ELR (cell line): ENCODE data around the gene NR2F1-AS1.
"Not testable (repeated sequence)": the region's sequence is repeated elsewhere in the genome, so short reads cannot be mapped to it uniquely, and the experiment has no call there.

Experiments
- DNase-seq: peaks from one replicate; pipeline ENCODE4 v3.0.0-alpha.2; 2015; ENCODE audit warnings: low read depth

The NR2F1-AS1 gene

GRCh38 chr5:93428868-93429267 lies 152.2 kb downstream of the NR2F1-AS1 start:
- peak; percentile 76 for DNase-seq

DNA sequence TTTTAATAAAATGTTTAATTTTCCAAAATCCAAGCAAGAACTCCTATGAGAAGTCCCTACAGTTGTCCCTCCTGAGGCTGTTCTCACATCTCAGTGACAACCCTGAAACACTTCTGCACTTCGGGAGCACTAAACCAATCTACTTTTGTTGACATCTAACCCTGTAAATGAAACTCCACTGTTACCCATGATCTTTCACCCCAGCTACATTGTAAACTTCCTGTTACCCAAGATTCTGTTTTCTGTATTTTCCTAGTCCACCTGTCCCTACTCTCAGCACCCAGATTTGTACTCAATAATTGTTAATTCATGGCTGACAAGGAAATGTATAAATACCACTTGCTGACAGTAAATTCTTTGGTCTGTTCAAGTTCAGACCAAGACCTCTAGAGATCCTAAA lies 153.7 kb downstream of the NR2F1-AS1 start:
- no peak for DNase-seq

DNA sequence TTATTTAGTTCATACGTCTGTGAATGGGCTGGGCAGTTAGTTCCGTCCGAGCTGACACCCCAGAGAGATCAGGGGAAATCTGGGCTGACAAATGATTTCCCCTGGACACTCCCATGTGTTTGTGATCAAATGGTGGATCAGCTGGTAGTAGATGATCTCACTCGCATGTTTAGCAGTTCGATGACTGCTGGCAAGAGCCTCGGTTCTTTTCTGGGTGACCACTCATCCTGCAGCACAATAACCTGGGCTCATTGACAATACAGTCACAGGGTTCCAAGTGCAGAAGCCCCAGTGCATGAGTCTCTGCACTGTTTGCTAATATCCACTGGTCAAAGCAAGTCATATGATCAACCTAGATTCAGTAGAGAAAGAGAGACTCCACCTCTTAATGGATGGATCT lies 155.9 kb downstream of the NR2F1-AS1 start:
- no peak for DNase-seq

GRCh38 chr5:93423300-93423699 lies 157.7 kb downstream of the NR2F1-AS1 start:
- no peak for DNase-seq

DNA sequence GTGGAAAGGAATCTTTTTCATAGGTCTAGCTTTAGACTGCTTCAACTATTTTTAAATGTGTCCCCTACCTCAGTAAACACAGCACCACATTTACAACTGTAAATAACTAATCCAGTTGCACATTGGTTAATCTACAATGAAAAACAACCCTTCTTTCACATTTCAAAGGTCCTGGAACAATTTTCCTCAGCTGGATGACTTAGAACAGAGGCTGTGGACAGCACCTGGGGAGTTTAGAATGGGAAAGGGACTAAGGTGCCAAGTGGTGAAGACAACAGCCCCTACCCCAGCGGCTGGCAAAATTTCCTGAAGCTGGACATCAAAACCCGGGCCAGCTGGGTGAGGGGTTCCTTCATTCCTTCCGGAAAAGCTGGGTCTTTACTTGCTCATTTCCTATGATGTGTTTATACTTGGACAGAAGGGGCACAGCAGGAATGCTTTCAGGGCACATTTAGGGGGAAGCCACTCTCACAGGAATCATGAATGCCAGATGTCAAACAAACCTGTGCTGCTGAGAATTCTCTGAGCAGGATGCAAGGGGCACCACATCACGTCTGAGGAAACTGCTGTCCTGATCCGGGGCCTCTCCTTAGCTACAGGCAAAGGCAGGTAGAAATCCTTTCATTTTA lies 158.3 kb downstream of the NR2F1-AS1 start:
- DNase-seq, result no peak

- no peak for DNase-seq
Observed at GRCh38 chr5:93421987-93422401, 159.0 kb downstream of the NR2F1-AS1 start.

DNA sequence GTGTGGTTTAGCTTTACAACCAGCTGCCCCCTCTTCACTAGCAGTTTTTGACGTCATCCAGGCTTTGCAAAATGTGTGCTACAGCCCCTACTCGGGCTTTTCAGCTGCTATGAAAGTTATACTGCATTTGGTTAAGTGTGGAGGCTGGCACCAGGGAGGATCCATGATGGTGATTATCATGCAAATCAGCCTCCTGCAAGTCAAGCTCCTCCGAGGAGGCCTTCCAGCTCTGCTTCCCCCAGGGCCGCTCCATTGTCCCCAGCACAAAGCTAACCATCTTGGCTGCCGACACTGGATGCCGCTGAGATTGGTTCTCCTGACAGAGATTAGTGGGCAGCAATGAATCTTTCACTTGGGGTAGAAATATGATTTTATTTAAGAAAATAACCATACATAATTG lies 159.6 kb downstream of the NR2F1-AS1 start:
- no peak for DNase-seq

DNA sequence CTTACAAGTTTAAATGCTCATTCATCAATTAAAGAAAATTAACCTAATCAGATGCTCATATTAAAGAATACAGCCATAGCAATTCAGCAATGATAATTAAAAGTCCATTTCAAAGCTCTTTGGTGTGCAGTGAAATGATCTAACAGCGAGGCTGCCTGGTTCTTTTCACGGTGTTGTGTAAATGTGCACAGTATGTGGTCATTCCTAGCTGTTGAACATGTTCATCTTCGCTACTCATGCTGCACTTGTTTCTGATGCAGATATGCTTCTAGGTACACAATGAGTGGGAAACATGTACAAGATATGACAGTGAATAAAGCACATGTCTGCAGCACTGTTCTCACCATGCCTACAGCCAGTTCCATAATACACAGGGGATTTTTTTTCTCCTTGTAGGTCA lies 163.5 kb downstream of the NR2F1-AS1 start:
- no peak for DNase-seq

DNA sequence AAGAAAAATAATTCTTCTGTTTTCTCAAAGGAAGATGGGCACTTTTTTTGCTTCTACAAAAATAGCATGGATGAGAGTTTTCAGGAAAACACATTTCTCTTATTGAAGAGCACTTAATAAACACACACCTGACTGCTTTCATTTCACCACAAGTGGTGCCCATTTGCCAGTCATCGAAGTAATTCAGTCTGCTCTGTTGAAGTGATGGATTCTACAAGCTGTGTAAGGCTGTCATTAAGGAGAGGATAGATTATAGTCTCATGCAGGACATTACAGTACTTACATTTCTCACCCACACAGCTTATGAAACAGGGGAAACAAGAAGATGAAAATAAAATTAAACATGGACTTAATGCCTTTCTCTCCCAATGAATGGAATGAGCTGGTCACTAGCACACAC lies 165.2 kb downstream of the NR2F1-AS1 start:
- no peak for DNase-seq

DNA sequence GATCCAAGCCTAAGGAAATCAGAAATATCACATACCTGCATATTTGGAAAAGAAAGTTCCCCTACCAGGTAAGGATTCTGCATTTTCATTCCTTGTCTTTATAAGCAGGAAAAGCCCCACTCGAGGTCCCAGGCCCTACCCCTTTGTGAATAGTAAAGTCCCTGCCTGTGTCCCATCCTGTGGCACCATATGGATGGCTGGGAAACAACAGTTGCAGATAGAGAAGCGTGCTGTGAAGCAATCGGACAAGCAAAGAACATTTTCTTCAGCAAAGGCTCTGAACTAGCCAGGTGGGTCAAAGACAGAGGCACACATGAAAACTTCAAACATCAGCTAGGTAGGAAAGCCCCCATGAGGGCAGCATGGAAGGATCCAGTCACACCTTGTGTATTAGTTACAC lies 169.3 kb downstream of the NR2F1-AS1 start:
- no peak for DNase-seq

- no peak for DNase-seq
Observed at GRCh38 chr5:93409691-93410090, 171.3 kb downstream of the NR2F1-AS1 start.

- no peak for DNase-seq
Observed at GRCh38 chr5:93407454-93407853, 173.6 kb downstream of the NR2F1-AS1 start.

- DNase-seq, result no peak
Observed at GRCh38 chr5:93406971-93407401, 174.0 kb downstream of the NR2F1-AS1 start.

GRCh38 chr5:93404246-93404645 lies 176.8 kb downstream of the NR2F1-AS1 start:
- no peak for DNase-seq

DNA sequence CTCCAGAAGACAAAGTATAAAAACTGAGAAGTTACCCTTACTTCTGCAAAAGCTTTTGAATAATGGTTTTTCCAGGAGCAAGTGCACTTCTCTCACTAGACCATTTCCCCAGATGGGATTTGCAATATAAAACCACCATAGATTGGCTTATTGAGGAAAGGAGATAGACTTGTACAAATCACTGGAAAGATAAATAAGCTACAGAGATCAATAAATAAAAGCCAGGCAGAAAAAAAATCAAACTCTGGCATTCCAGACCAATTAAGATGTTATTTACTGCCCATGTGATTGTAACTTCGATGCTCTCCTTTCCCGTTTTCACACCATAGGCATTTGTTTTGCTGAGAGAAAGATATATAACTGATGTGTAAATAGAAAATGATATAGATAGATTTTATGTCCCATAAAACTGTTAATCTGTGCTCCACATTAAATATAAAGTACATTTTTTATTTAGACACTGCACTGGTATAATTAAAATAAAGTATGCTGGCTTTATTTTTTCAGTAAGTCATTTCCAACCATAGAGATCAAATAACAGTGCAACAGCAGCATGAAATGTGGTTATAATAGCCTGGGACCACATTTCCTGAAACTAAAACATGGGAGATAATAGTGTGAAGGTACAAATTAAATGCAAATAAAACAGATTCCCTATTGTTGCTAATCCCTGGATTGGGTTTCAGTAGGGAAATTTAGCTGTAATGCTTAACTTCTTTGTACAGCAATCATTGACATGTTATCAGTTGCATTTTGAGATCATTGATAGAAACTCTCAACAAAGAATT lies 177.7 kb downstream of the NR2F1-AS1 start:
- DNase-seq, result no peak

DNA sequence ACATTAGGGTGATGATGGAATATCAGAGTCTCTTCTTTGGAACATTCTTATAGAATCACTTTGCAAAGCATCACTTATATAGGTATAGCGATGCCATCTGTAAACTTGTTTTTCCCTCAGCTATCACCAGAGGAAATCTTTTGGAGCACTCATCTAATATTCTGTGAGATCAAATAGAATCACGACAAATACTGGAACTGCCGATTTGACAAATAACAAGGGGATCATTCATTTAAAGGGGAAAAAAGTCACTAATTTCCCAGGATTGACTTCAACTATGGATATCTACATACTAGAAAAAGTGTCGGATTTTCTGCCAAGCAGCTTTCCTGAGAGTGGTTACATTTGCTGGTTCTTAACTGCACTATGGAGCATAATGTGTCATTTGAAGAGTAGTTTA lies 178.6 kb downstream of the NR2F1-AS1 start:
- DNase-seq, result no peak

DNA sequence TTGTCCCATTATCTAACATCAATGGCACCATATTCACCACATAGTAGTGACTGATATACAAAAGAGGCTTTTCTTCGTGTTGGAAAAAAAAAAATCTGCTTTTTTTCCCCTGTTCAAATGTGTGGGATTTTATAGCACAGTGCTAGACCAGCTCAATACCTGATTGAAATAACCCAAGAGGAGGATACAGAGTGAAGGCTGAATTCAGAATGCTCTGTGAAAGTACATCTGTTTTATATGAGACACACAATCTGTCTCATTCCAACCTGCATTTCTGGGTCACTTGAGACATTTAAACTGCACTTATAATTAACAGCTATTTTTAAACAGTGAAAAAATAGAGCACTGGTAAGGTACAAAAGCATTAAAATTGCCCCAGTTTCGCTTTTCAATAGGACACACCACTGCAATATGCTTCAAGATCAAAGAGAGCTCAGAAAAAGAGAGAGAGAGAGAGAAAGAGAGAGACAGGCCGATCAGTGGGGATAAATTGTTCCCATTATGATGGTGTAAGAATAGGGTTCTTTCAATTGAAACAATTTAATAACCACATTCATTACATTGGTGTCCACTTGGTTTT lies 179.3 kb downstream of the NR2F1-AS1 start:
- DNase-seq, result no peak

DNA sequence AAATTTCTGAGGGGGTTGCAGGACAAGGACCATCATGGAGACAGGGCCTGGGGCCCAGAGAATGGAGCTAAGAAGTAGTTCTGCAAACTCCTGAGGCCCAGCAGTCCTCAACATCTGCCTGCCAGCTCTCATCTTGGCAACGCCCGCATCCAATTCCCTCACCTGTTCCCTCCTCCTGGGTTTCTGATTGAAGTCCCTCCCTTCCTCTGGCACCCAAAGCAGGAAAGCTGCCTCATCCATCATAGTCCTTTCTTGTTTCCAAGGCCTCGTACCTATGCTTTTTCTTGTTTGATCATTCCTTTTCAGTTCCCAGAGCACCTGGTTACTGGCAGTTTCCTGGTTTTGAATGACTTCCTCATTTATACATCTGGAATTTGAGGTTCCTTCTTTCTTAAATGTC lies 181.3 kb downstream of the NR2F1-AS1 start:
- DNase-seq, result no peak

DNA sequence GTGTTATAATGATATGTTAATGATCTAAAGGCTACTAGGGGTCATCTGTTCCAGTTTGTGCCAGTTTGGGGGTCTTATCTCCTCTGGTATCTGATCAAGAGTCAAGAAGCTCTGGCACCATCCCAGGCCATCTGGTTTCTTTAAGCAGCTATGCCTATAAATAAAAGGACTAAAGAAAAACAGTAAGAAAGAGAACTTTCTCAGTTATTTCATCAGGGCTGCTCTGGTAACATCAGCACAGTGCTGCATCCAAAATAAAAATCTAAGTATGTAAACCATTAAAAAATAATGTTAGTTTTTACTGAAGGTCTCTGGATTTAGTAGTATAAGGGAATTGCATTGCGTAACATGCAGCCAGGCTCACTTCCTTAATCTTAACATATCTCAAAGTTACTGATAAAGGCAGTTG lies 185.0 kb downstream of the NR2F1-AS1 start:
- DNase-seq, result no peak

DNA sequence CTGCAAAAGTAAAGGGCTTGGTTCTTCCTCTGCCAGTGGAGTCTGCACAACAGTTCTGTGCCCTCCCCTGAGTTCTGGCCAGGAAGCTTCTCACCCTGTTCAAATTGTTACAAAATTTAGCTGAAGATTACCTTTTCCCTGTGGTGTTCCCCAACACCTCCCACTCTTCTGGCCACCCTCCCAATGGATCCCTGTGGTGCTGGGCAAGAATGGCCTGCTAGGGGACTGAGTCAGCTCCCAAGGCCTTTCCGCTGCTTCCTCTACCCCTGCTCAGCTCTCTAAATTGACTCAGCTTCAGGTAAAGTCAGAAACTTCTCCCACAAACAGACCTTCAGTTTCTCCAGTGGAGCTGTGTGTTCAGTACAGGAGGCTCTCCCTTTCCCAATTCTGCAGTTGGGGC lies 186.0 kb downstream of the NR2F1-AS1 start:
- no peak for DNase-seq

GRCh38 chr5:93394301-93394700 lies 186.7 kb downstream of the NR2F1-AS1 start:
- no peak for DNase-seq

GRCh38 chr5:93391169-93391568 lies 189.8 kb downstream of the NR2F1-AS1 start:
- DNase-seq, result not testable (repeated sequence)

DNA sequence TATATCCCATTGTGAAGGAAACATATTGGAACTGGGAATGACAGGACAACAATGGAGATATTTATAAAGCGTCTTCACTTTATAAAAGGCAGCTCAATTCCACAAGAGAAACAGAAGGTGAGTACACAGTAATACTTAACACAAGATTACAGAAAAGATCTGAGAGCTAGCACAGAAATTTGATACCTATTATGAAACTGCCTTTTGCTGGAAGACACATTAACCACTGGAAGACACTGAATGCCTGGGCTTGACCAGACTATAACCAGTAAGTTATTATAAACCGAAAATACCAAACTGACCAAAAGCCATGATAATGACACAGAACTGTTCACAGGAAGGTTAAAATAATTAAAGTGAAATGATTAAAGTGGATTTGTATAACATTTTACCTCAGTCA lies 195.4 kb downstream of the NR2F1-AS1 start:
- no peak for DNase-seq
